PFSK-1 (cell line): ENCODE data around the gene FUCA2.

ENCODE experiments used
- FOXP2 ChIP-seq: optimal IDR thresholded peaks from 2 replicates; pipeline ENCODE3; 2011; ENCODE audit warnings: borderline replicate concordance, control low read depth, inconsistent platforms; ENCODE audit not compliant: insufficient read depth; ENCODE audit errors: extremely low read length, extremely low read depth
- POLR2AphosphoS5 ChIP-seq: IDR thresholded peaks from 2 replicates; pipeline ENCODE4 v1.6.1; 2012; ENCODE audit warnings: low read depth, mild to moderate bottlenecking, control low read depth, low read length, moderate library complexity
- REST ChIP-seq, 2 experiments: IDR thresholded peaks; 2 replicates each; pipeline versions ENCODE4 v1.6.1 to v1.8.0; 2011 to 2012; ENCODE audit warnings: low read depth in 2 of 2, low read length in 2 of 2, control low read depth in 1 of 2, inconsistent platforms in 1 of 2, mild to moderate bottlenecking in 1 of 2, moderate library complexity in 1 of 2; ENCODE audit not compliant: insufficient read depth in 1 of 2
- SIN3A ChIP-seq: IDR thresholded peaks from 2 replicates; pipeline ENCODE4 v1.6.1; 2012; ENCODE audit warnings: mild to moderate bottlenecking, low read length, moderate library complexity, borderline replicate concordance; ENCODE audit not compliant: insufficient read depth
- TAF1 ChIP-seq: IDR thresholded peaks from 2 replicates; pipeline ENCODE4 v1.6.1; 2012; ENCODE audit warnings: low read length, control low read depth, borderline replicate concordance; ENCODE audit not compliant: insufficient read depth

The FUCA2 gene

GRCh38 chr6:143515766-143516355, 4.3 kb upstream of the FUCA2 start:
- no peak for TF ChIP-seq TAF1
- TF ChIP-seq FOXP2: no peak
- no peak for TF ChIP-seq SIN3A
- TF ChIP-seq POLR2AphosphoS5: no peak
- no peak for TF ChIP-seq REST (IDR thresholded peaks at IDR 0.05; ENCODE audit: insufficient read depth in 1 of 2, low read depth in 2 of 2, low read length in 2 of 2)

GRCh38 chr6:143515061-143515760, 3.7 kb upstream of the FUCA2 start:
- TF ChIP-seq TAF1 (no peak), FOXP2 (no peak), POLR2AphosphoS5 (no peak), REST (IDR thresholded peaks at IDR 0.05; ENCODE audit: insufficient read depth in 1 of 2, low read depth in 2 of 2, low read length in 2 of 2) (no peak), SIN3A (no peak)

- TF ChIP-seq POLR2AphosphoS5: no peak
- no peak for TF ChIP-seq TAF1
- no peak for TF ChIP-seq SIN3A
- TF ChIP-seq FOXP2: no peak
Observed at GRCh38 chr6:143513410-143513809, 1.9 kb upstream of the FUCA2 start.

GRCh38 chr6:143507358-143508145, 4.0 kb downstream of the FUCA2 start:
- no peak for TF ChIP-seq TAF1
- TF ChIP-seq FOXP2: no peak
- no peak for TF ChIP-seq REST (IDR thresholded peaks at IDR 0.05; ENCODE audit: insufficient read depth in 1 of 2, low read depth in 2 of 2, low read length in 2 of 2)
- TF ChIP-seq POLR2AphosphoS5: no peak
- TF ChIP-seq SIN3A: no peak

GRCh38 chr6:143506620-143507019, 4.9 kb downstream of the FUCA2 start:
- TF ChIP-seq REST (IDR thresholded peaks at IDR 0.05; ENCODE audit: insufficient read depth in 1 of 2, low read depth in 2 of 2, low read length in 2 of 2) (no peak), SIN3A (no peak), POLR2AphosphoS5 (no peak), FOXP2 (no peak), TAF1 (no peak)
